ENCODE data around the gene MAP2K7. TPM values are rescaled to one million over a fixed set of nuclear protein-coding genes. Genes with fewer than 3 reads are reported as not detected.

MAP2K7 gene
- total RNA-seq, 4 donors from 2014 or later = 11.9 to 125 (median 20.9) TPM

GRCh38 chr19:7961920-7962626 lies 58.4 kb downstream of the MAP2K7 start:
- Histone ChIP-seq H3K4me1 (no peaks in the 10 kb centered on the region), H3K27ac (no peak overlapping the region), H3K36me3 (peaks cover 0 to 52% (median 8%) of the 10 kb centered on the region in 4 donors), H3K4me3 (no peak overlapping the region), H3K27me3 (no peaks in the 10 kb centered on the region), H3K9me3 (no peaks in the 10 kb centered on the region)
- in situ Hi-C loops (cut with MboI; ENCODE audit: low pct_ligation_motif_present in 1 of 4, low pct_unique_long_range_greater_than_20kb in 1 of 4, low sequenced_read_pairs in 3 of 4) (loop anchor here in 1 of 4 donors (25.0 kb wide), 1 partner anchor 275 kb away; no protein-coding TSS in a partner anchor), intact Hi-C loops (cut with DNase I; ENCODE audit: low total_unique reads) (no loop called here)
- WGBS, 2 donors (ENCODE audit: low coverage in 1 of 2) = 84% methylated on average over 13 of the region's 13 CpGs
- TF ChIP-seq CTCF (IDR thresholded peaks at IDR 0.05) = no peak
- no peak for TF ChIP-seq EP300 (IDR thresholded peaks at IDR 0.05; ENCODE audit: low read depth)
- TF ChIP-seq POLR2A (IDR thresholded peaks at IDR 0.05) = no peak
- TF ChIP-seq POLR2AphosphoS5 (IDR thresholded peaks at IDR 0.05) = no peak
- no peak for DNase-seq

GRCh38 chr19:7962644-7963268 lies 59.1 kb downstream of the MAP2K7 start:
- no peak overlapping the region for H3K4me3 ChIP-seq
- peaks cover 0 to 59% (median 9%) of the 10 kb centered on the region in 4 donors for H3K36me3 ChIP-seq
- no peak for TF ChIP-seq EP300 (IDR thresholded peaks at IDR 0.05; ENCODE audit: low read depth)
- no peak for TF ChIP-seq POLR2AphosphoS5 (IDR thresholded peaks at IDR 0.05)
- TF ChIP-seq POLR2A (IDR thresholded peaks at IDR 0.05) = no peak
- TF ChIP-seq CTCF (IDR thresholded peaks at IDR 0.05) = no peak
- no peaks in the 10 kb centered on the region for H3K4me1 ChIP-seq
- no peak overlapping the region for H3K27ac ChIP-seq
- no peaks in the 10 kb centered on the region for H3K9me3 ChIP-seq
- 89 to 90% methylated on average over 10 to 22 of the region's 22 CpGs for WGBS, 2 donors (ENCODE audit: low coverage in 1 of 2)
- no peak for DNase-seq
- intact Hi-C loops (cut with DNase I; ENCODE audit: low total_unique reads) = no loop called here
- H3K27me3 ChIP-seq = no peaks in the 10 kb centered on the region
- in situ Hi-C loops (cut with MboI; ENCODE audit: low pct_ligation_motif_present in 1 of 4, low pct_unique_long_range_greater_than_20kb in 1 of 4, low sequenced_read_pairs in 3 of 4) = loop anchor here in 1 of 4 donors (25.0 kb wide), 1 partner anchor 275 kb away; no protein-coding TSS in a partner anchor

- Histone ChIP-seq H3K4me3 (no peak overlapping the region), H3K4me1 (no peaks in the 10 kb centered on the region), H3K27ac (no peak overlapping the region), H3K27me3 (no peaks in the 10 kb centered on the region), H3K36me3 (peaks cover 0 to 62% (median 9%) of the 10 kb centered on the region in 4 donors), H3K9me3 (no peaks in the 10 kb centered on the region)
- 95 to 100% methylated on average over 1 to 25 of the region's 25 CpGs for WGBS, 2 donors (ENCODE audit: low coverage in 1 of 2)
- TF ChIP-seq POLR2A (IDR thresholded peaks at IDR 0.05) (no peak), EP300 (IDR thresholded peaks at IDR 0.05; ENCODE audit: low read depth) (no peak), POLR2AphosphoS5 (IDR thresholded peaks at IDR 0.05) (no peak), CTCF (IDR thresholded peaks at IDR 0.05) (no peak)
- no peak for DNase-seq
- in situ Hi-C loops (cut with MboI; ENCODE audit: low pct_ligation_motif_present in 1 of 4, low pct_unique_long_range_greater_than_20kb in 1 of 4, low sequenced_read_pairs in 3 of 4) (loop anchor here in 1 of 4 donors (25.0 kb wide), 1 partner anchor 274 kb away; no protein-coding TSS in a partner anchor), intact Hi-C loops (cut with DNase I; ENCODE audit: low total_unique reads) (no loop called here)
Measured at GRCh38 chr19:7963566-7963965, 59.9 kb downstream of the MAP2K7 start.

Other genes with a start within 250 kb of the MAP2K7 start
- not detected for gene RETN, start 234.8 kb upstream of the MAP2K7 start, total RNA-seq
- under 1 TPM in 1 of 4 donors, not detected in 3; 0.41 TPM for gene MCEMP1, start 226.8 kb upstream of the MAP2K7 start, total RNA-seq
- 10 to 100 TPM; 15.1 to 63.5 (median 34.4) TPM for gene TRAPPC5, start 223.0 kb upstream of the MAP2K7 start, total RNA-seq
- 10 to 100 TPM in 1 of 4 donors, 1 to 10 TPM in 1, under 1 TPM in 1, not detected in 1; 0.27 to 10.1 (median 4.3) TPM for gene FCER2, start 201.7 kb upstream of the MAP2K7 start, total RNA-seq
- gene CLEC4G, start 171.8 kb upstream of the MAP2K7 start, total RNA-seq = 1 to 10 TPM in 1 of 4 donors, under 1 TPM in 1, not detected in 2; 0.55 to 1.1 TPM
- 1 to 10 TPM in 3 of 4 donors, under 1 TPM in 1; 1.00 to 9.4 (median 4.4) TPM for gene CD209, start 156.3 kb upstream of the MAP2K7 start, total RNA-seq
- under 1 TPM in 1 of 4 donors, not detected in 3; 0.16 TPM for gene CLEC4M, start 140.6 kb upstream of the MAP2K7 start, total RNA-seq
- 10 to 100 TPM in 3 of 4 donors, 1 to 10 TPM in 1; 8.5 to 65.8 (median 15.0) TPM for gene EVI5L, start 73.7 kb upstream of the MAP2K7 start, total RNA-seq
- gene PRR36, start 29.5 kb upstream of the MAP2K7 start, total RNA-seq = under 1 TPM in 1 of 4 donors, not detected in 3; 0.16 TPM
- 1 to 10 TPM in 1 of 4 donors, under 1 TPM in 1, not detected in 2; 0.79 to 1.5 TPM for gene LRRC8E, start 15.4 kb upstream of the MAP2K7 start, total RNA-seq
- 1 to 10 TPM in 1 of 4 donors, not detected in 3; 1.4 TPM for gene TGFBR3L, start 11.0 kb downstream of the MAP2K7 start, total RNA-seq
- gene SNAPC2, start 16.5 kb downstream of the MAP2K7 start, total RNA-seq = 10 to 100 TPM; 11.4 to 35.9 (median 13.0) TPM
- gene CTXN1, start 22.3 kb downstream of the MAP2K7 start, total RNA-seq = 10 to 100 TPM in 1 of 4 donors, 1 to 10 TPM in 3; 2.9 to 29.7 (median 4.8) TPM
- 100 to 1,000 TPM in 1 of 4 donors, 10 to 100 TPM in 3; 59.7 to 102 (median 71.8) TPM for gene TIMM44, start 39.8 kb downstream of the MAP2K7 start, total RNA-seq
- 100 to 1,000 TPM in 1 of 4 donors, 10 to 100 TPM in 3; 11.9 to 101 (median 22.4) TPM for gene ELAVL1, start 101.8 kb downstream of the MAP2K7 start, total RNA-seq
- gene CCL25, start 148.9 kb downstream of the MAP2K7 start, total RNA-seq = not detected
- gene FBN3, start 245.7 kb downstream of the MAP2K7 start, total RNA-seq = not detected

All from transverse colon (tissue), 4 donors.